ENCODE data around the gene APOL3. TPM values are rescaled to one million over a fixed set of nuclear protein-coding genes. Genes with fewer than 3 reads are reported as not detected.

Gene APOL3
- total RNA-seq, 1 experiment from 2014 or later = not detected

DNA sequence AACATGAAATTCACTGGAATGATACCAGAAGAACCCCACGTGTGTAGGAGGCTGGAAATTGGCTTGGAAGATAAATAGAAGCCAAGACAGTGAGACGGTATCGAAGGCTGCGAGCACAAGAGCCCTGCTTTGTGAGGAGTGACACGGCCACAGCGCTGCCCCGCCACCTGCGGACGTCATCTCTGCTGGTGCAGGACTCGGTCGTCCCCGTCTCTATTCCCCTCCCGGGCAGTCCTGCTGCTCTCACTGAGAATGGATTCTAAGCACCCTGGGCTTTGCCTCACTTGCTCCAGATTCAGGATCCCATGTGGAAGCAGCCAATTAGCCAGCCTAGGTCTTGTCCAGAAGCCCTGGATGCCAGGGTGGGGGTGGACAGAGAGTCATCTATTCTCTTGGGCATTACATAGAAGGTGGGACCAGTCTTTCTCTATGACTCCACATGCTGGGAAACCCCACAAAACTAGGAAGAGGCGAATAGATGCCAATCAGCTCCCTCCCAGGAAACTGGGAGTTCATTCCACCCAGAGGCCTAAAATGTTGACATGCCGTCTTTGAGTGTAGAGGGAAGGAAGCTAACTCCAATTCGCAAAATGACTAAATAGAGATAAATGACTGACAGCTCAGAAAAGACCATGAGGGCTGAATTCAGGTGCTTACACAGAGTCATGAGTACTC lies 25.1 kb downstream of the APOL3 start:
- H3K27ac ChIP-seq (ENCODE audit: low read depth, low read length, poor library complexity, severe bottlenecking) = no peak overlapping the region
- no peaks in the 10 kb centered on the region for H3K36me3 ChIP-seq (ENCODE audit: insufficient read depth, low read length, poor library complexity, severe bottlenecking)
- H3K27me3 ChIP-seq (replicated peaks; ENCODE audit: insufficient read depth, low read depth, low read length, poor library complexity) = no peaks in the 10 kb centered on the region
- no peak for TF ChIP-seq EZH2 (IDR thresholded peaks at IDR 0.05; ENCODE audit: borderline replicate concordance, low read depth, low read length, poor library complexity, severe bottlenecking)
- TF ChIP-seq, protein P1, sequence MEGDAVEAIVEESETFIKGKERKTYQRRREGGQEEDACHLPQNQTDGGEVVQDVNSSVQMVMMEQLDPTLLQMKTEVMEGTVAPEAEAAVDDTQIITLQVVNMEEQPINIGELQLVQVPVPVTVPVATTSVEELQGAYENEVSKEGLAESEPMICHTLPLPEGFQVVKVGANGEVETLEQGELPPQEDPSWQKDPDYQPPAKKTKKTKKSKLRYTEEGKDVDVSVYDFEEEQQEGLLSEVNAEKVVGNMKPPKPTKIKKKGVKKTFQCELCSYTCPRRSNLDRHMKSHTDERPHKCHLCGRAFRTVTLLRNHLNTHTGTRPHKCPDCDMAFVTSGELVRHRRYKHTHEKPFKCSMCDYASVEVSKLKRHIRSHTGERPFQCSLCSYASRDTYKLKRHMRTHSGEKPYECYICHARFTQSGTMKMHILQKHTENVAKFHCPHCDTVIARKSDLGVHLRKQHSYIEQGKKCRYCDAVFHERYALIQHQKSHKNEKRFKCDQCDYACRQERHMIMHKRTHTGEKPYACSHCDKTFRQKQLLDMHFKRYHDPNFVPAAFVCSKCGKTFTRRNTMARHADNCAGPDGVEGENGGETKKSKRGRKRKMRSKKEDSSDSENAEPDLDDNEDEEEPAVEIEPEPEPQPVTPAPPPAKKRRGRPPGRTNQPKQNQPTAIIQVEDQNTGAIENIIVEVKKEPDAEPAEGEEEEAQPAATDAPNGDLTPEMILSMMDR (conservative IDR thresholded peaks at IDR 0.05; ENCODE audit: low read depth, low read length) = no peak
- intact Hi-C loops (cut with micrococcal nuclease; ENCODE audit: unreplicated experiment) = no loop called here
- CTCF ChIA-PET = no interaction called here
- peaks cover 9% of the 10 kb centered on the region for H3K4me1 ChIP-seq (ENCODE audit: insufficient read depth, low read length, poor library complexity, severe bottlenecking)
- POLR2A ChIA-PET (ENCODE audit: low non-redundant PET) = no interaction called here
- H3K4me3 ChIP-seq (ENCODE audit: low read depth, low read length, poor library complexity, severe bottlenecking) = no peak overlapping the region
- DNase-seq (ENCODE audit: low spot score) = no peak
- BruUV-seq (replicated peaks) = no TSS peak
- H3K9me3 ChIP-seq (ENCODE audit: low read depth, low read length, poor library complexity, severe bottlenecking) = no peaks in the 10 kb centered on the region

DNA sequence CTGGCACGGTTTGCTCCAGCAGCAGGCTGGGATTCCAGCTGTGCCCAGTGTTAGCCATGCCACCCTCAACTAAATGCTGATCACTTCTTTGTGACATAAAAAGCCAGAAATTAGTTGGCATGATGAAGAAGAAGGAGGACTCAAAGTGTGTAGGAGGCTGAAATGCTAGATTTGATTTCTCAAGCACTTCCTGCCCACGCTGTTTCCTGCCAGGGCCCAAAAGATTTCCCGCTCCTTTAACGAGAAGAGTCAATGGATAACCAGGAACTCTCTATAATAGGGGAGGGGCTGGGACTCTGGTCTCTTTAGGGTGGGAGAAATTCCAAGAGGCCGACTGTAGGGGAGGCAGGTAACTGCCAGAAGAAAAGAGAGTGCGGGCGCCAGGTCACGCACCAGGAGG lies 26.4 kb downstream of the APOL3 start:
- no peaks in the 10 kb centered on the region for H3K9me3 ChIP-seq (ENCODE audit: low read depth, low read length, poor library complexity, severe bottlenecking)
- no peak overlapping the region for H3K27ac ChIP-seq (ENCODE audit: low read depth, low read length, poor library complexity, severe bottlenecking)
- no peak overlapping the region for H3K4me3 ChIP-seq (ENCODE audit: low read depth, low read length, poor library complexity, severe bottlenecking)
- H3K4me1 ChIP-seq (ENCODE audit: insufficient read depth, low read length, poor library complexity, severe bottlenecking) = peaks cover 9% of the 10 kb centered on the region
- CTCF ChIA-PET = no interaction called here
- POLR2A ChIA-PET (ENCODE audit: low non-redundant PET) = no interaction called here
- peak; percentile 41 for DNase-seq (ENCODE audit: low spot score)
- no peak for TF ChIP-seq EZH2 (IDR thresholded peaks at IDR 0.05; ENCODE audit: borderline replicate concordance, low read depth, low read length, poor library complexity, severe bottlenecking)
- TF ChIP-seq, protein P1 (conservative IDR thresholded peaks at IDR 0.05; ENCODE audit: low read depth, low read length) = no peak
- H3K36me3 ChIP-seq (ENCODE audit: insufficient read depth, low read length, poor library complexity, severe bottlenecking) = no peaks in the 10 kb centered on the region
- intact Hi-C loops (cut with micrococcal nuclease; ENCODE audit: unreplicated experiment) = no loop called here
- H3K27me3 ChIP-seq (replicated peaks; ENCODE audit: insufficient read depth, low read depth, low read length, poor library complexity) = no peaks in the 10 kb centered on the region
- no TSS peak for BruUV-seq (replicated peaks)

DNA sequence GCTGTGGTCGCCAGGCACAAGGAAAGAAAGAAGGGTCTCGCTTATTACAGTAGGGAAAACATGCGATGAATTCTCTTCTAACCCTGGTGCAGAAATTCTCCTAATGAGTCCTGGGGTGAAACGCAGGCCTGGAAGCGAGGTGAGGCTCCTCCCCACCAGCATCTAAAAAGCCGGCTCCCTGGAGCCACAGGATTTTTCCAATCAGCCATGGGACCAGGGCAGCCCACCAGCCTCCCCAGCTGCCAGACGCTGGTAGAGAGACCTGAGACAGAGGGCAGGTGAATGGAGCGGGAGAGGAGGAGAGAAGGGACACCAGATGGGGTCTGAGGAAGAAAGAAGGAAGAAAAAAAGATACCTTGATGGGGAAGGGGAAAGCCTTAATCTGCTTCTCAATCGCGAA lies 28.6 kb downstream of the APOL3 start:
- intact Hi-C loops (cut with micrococcal nuclease; ENCODE audit: unreplicated experiment) = no loop called here
- Histone ChIP-seq H3K36me3 (ENCODE audit: insufficient read depth, low read length, poor library complexity, severe bottlenecking) (no peaks in the 10 kb centered on the region), H3K9me3 (ENCODE audit: low read depth, low read length, poor library complexity, severe bottlenecking) (no peaks in the 10 kb centered on the region), H3K27me3 (replicated peaks; ENCODE audit: insufficient read depth, low read depth, low read length, poor library complexity) (no peaks in the 10 kb centered on the region), H3K4me3 (ENCODE audit: low read depth, low read length, poor library complexity, severe bottlenecking) (no peak overlapping the region), H3K27ac (ENCODE audit: low read depth, low read length, poor library complexity, severe bottlenecking) (no peak overlapping the region), H3K4me1 (ENCODE audit: insufficient read depth, low read length, poor library complexity, severe bottlenecking) (peaks cover 9% of the 10 kb centered on the region)
- ChIA-PET CTCF (no interaction called here), POLR2A (ENCODE audit: low non-redundant PET) (no interaction called here)
- TF ChIP-seq, protein P1 (conservative IDR thresholded peaks at IDR 0.05; ENCODE audit: low read depth, low read length) = no peak
- no peak for TF ChIP-seq EZH2 (IDR thresholded peaks at IDR 0.05; ENCODE audit: borderline replicate concordance, low read depth, low read length, poor library complexity, severe bottlenecking)
- BruUV-seq (replicated peaks) = no TSS peak
- DNase-seq (ENCODE audit: low spot score) = no peak
